Endothelial cell of umbilical vein (primary cell): ENCODE measurements around the gene HSFX3. TPM values are rescaled to one million over a fixed set of nuclear protein-coding genes. Genes with fewer than 3 reads are reported as not detected.
"Not testable (repeated sequence)": the region's sequence is repeated elsewhere in the genome, so short reads cannot be mapped to it uniquely, and the experiment has no call there.

Experiments
- BruUV-seq: library from RNA; stranded (reverse); fragments of 400-500 nt; replicated peaks from 2 replicates; lab custom pipeline; 2021; lab: Mats Ljungman, UMichigan
- CTCF ChIA-PET: fragments of 300-600, 350-600 bp; sonication (Branson Sonifier 250); formaldehyde crosslinking; loops from one replicate; lab custom pipeline; 2021; ENCODE audit warnings: antibody characterized with exemption, inconsistent platforms; lab: Charles Lee
- POLR2A ChIA-PET: fragments of 300-600, 350-600 bp; sonication (Branson Sonifier 250); formaldehyde crosslinking; loops from one replicate; lab custom pipeline; 2021; ENCODE audit warnings: antibody characterized with exemption, inconsistent platforms; lab: Charles Lee
- DNase-seq: peaks from one replicate; pipeline ENCODE4 v3.0.0-alpha.2; 2011; ENCODE audit warnings: low read depth, low spot score
- FAIRE-seq: peaks from 2 replicates; lab custom pipeline; 2011; peaks lifted over from hg19 to GRCh38; lab: Jason Lieb, UNC
- H2AFZ ChIP-seq: 2 replicates; pipeline ENCODE4 v1.6.0; 2012; ENCODE audit warnings: low read depth, low read length, control low read depth, inconsistent platforms
- H3K27ac ChIP-seq: 2 replicates; pipeline ENCODE4 v1.5.1; 2011; ENCODE audit warnings: low read depth, mild to moderate bottlenecking, control low read depth, low read length, moderate library complexity; ENCODE audit not compliant: insufficient read depth
- H3K27me3 ChIP-seq, 2 experiments: 2 replicates each; pipeline versions ENCODE4 v1.6.0 to v1.6.1; 2011; ENCODE audit warnings: low read length in 2 of 2, mixed read lengths in 1 of 2; ENCODE audit not compliant: control insufficient read depth in 2 of 2, insufficient read depth in 2 of 2
- H3K36me3 ChIP-seq, 2 experiments: 2 replicates in 1 of 2; 3 replicates in 1 of 2; pipeline ENCODE4 v1.5.1; 2011; ENCODE audit warnings: low read length in 2 of 2, mild to moderate bottlenecking in 1 of 2, moderate library complexity in 1 of 2; ENCODE audit not compliant: control insufficient read depth in 2 of 2, insufficient read depth in 2 of 2; ENCODE audit errors: extremely low read depth in 1 of 2
- H3K4me1 ChIP-seq: 3 replicates; pipeline ENCODE4 v1.5.1; 2011; ENCODE audit warnings: mild to moderate bottlenecking, low read length; ENCODE audit not compliant: control insufficient read depth, insufficient read depth; ENCODE audit errors: extremely low read depth
- H3K4me2 ChIP-seq: 2 replicates; pipeline ENCODE4 v1.6.1; 2011; ENCODE audit warnings: low read length, control low read depth, mixed read lengths; ENCODE audit not compliant: insufficient read depth
- H3K4me3 ChIP-seq, 3 experiments: fragments of 200-600 bp in 1 of 3; sonication (generic), shearing (Covaris generic) in 1 of 3; replicated peaks in 1 of 3; 2 replicates each; pipeline ENCODE4 v1.5.1; 2011 to 2016; ENCODE audit warnings: control low read depth in 3 of 3, low read length in 3 of 3, mild to moderate bottlenecking in 2 of 3, inconsistent platforms in 1 of 3, low read depth in 1 of 3, moderate library complexity in 1 of 3; ENCODE audit not compliant: insufficient read depth in 1 of 3
- H3K79me2 ChIP-seq: 2 replicates; pipeline ENCODE4 v1.6.0; 2012; ENCODE audit warnings: low read length, inconsistent platforms; ENCODE audit not compliant: control insufficient read depth, insufficient read depth
- H3K9ac ChIP-seq: replicated peaks from 2 replicates; pipeline ENCODE3; 2011; ENCODE audit warnings: low read length, control low read depth; ENCODE audit not compliant: insufficient read depth; ENCODE audit errors: extremely low read depth
- H3K9me1 ChIP-seq: replicated peaks from 3 replicates; pipeline ENCODE4 v1.6.0; 2011; ENCODE audit warnings: mild to moderate bottlenecking, low read length; ENCODE audit not compliant: control insufficient read depth, insufficient read depth; ENCODE audit errors: extremely low read depth
- H3K9me3 ChIP-seq: replicated peaks from 2 replicates; pipeline ENCODE4 v1.5.1; 2012; ENCODE audit warnings: low read length, inconsistent platforms; ENCODE audit not compliant: control insufficient read depth, insufficient read depth
- H4K20me1 ChIP-seq: replicated peaks from 2 replicates; pipeline ENCODE3; 2011; ENCODE audit warnings: mild to moderate bottlenecking, low read length; ENCODE audit not compliant: control insufficient read depth, insufficient read depth; ENCODE audit errors: extremely low read depth
- GATA2 ChIP-seq: IDR thresholded peaks from 2 replicates; pipeline ENCODE4 v1.7.0; 2011; ENCODE audit warnings: low read depth, mild to moderate bottlenecking, moderate library complexity, mixed read lengths, low read length; ENCODE audit not compliant: insufficient read length, insufficient read depth
- JUN ChIP-seq: IDR thresholded peaks from 2 replicates; pipeline ENCODE4 v1.6.1; 2011; ENCODE audit warnings: borderline replicate concordance, low read depth; ENCODE audit not compliant: insufficient read length, insufficient read depth
- dilution Hi-C: fragments of 300-500 bp; cut with MboI; formaldehyde crosslinking; loops from one replicate; pipeline ENCODE4 v1.15.0; 2019; ENCODE audit warnings: low sequenced_read_pairs; ENCODE audit not compliant: extremely low pct_ligation_motif_present
- intact Hi-C: fragments of 100-400 bp; cut with micrococcal nuclease; formaldehyde crosslinking; loops from one replicate; pipeline ENCODE4 v1.10.0; 2022
- polyA plus RNA-seq, 4 experiments: library from polyadenylated mRNA; depleted of rRNA in 3 of 4; stranded (reverse) in 3 of 4; unstranded in 1 of 4; fragments of >200 nt; gene quantifications; 2 replicates each; pipeline versions ENCODE4 v1.2.1 to v1.2.3, GENCODE V29; 2011 to 2012; ENCODE audit warnings: missing spikeins in 1 of 4
- total RNA-seq: library from RNA; stranded (reverse); gene quantifications from 2 replicates; pipeline ENCODE4 v1.2.3, GENCODE V29; 2021

Gene HSFX3
- total and polyA plus RNA-seq, 2 donors (not counting 3 experiments of a cell fraction or from before 2014, with no cell fraction given) = not detected

GRCh38 chrX:149539283-149540130 is 10.2 kb downstream of the HSFX3 start:
- no peak for TF ChIP-seq GATA2
- no peak for TF ChIP-seq JUN
- Histone ChIP-seq H3K9ac (no peak overlapping the region), H3K4me1 (peaks cover 5% of the 10 kb centered on the region), H3K4me2 (peak overlapping the region; percentile 55), H3K27ac (no peak overlapping the region), H3K36me3 (no peaks in the 10 kb centered on the region), H3K27me3 (no peaks in the 10 kb centered on the region), H2AFZ (peak overlapping the region; percentile 72), H3K9me1 (no peaks in the 10 kb centered on the region), H3K79me2 (no peaks in the 10 kb centered on the region), H3K9me3 (no peaks in the 10 kb centered on the region), H4K20me1 (no peaks in the 10 kb centered on the region), H3K4me3 (peak overlapping the region in 2 of 3 experiments; percentile 10 to 43)
- intact Hi-C loops (loop anchor here (1.0 to 10.0 kb wide), 4 partner anchors 21 to 1625 kb away; partner anchors contain the start of genes FMR1 and IDS), dilution Hi-C loops (no loop called here)
- POLR2A ChIA-PET = interaction anchor here (0.5 to 2.5 kb wide), 4 partner anchors 9 to 400 kb away, joined by 3 to 16 read pairs (median 10); partner anchors contain the start of genes EOLA2 and IDS
- FAIRE-seq (peak; percentile 98), DNase-seq (peak; percentile 93)
- CTCF ChIA-PET = interaction anchor here (0.8 to 3.4 kb wide), 8 partner anchors 10 to 401 kb away, joined by 3 to 20 read pairs (median 4); partner anchors contain the start of genes EOLA2 and IDS
- no TSS peak for BruUV-seq

GRCh38 chrX:149537474-149537873 is 12.2 kb downstream of the HSFX3 start:
- H4K20me1 ChIP-seq, DNase-seq, dilution Hi-C loops, H3K27ac ChIP-seq, H3K9me1 ChIP-seq, H3K4me3 ChIP-seq, H3K79me2 ChIP-seq, H3K4me1 ChIP-seq, H3K9me3 ChIP-seq, H3K4me2 ChIP-seq, H3K27me3 ChIP-seq, CTCF ChIA-PET, POLR2A ChIA-PET, H3K36me3 ChIP-seq, H2AFZ ChIP-seq, H3K9ac ChIP-seq, BruUV-seq: not testable (repeated sequence)
- peak; percentile 70 for FAIRE-seq
- intact Hi-C loops = loop anchor here (10.0 kb wide), 1 partner anchor 1623 kb away; the partner anchor contains the start of gene FMR1

GRCh38 chrX:149534926-149535602 is 14.7 kb downstream of the HSFX3 start:
- H3K9ac ChIP-seq, FAIRE-seq, POLR2A ChIA-PET, H4K20me1 ChIP-seq, H2AFZ ChIP-seq, H3K27me3 ChIP-seq, BruUV-seq, dilution Hi-C loops, H3K4me3 ChIP-seq, H3K4me2 ChIP-seq, H3K79me2 ChIP-seq, DNase-seq, H3K9me3 ChIP-seq, CTCF ChIA-PET, H3K4me1 ChIP-seq, H3K9me1 ChIP-seq, H3K27ac ChIP-seq, H3K36me3 ChIP-seq: not testable (repeated sequence)
- intact Hi-C loops = loop anchor here (10.0 kb wide), 1 partner anchor 1620 kb away; the partner anchor contains the start of gene FMR1
